Measurements from ENCODE around the gene PXMP2. TPM values are rescaled to one million over a fixed set of nuclear protein-coding genes. Genes with fewer than 3 reads are reported as not detected.

Gene PXMP2
- total and polyA plus RNA-seq, 11 donors, result 23.9 to 149 (median 39.7) TPM

DNA sequence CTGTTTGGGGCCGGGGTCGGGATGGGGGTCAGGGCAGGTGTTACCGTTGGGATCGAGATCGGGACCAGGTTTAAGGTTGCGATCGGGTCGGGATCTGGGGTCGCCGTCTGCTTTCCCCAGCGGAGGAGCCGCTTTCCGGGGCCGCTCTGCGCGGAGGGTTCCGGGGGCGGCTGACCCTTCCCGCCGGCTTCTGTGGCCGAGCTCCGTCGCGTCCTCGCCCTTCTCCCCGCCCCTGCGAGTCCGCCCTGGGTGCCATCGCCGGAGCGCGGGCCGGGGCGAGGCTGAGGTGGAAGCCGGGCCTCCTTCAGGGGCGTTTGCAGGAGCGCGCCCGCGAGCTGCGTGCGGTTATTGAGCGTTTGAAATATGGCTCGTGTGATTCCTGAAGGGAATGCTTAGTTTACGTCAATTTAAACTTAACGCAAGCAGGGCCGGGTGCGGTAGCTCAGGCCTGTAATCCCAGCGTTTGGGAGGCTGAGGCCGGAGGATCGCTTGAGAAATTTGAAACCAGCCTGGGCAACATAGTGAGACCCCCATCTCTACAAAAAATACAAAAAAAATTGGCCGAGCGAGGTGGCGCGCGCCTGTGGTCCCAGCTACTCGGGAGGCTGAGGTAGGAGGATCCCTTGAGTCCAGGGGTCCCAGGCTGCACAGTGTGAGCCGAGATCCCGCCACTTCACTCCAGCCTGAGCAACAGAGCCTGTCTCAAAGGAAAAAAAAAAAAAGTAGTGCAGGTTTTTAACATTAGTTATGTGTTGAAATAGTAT, 23.9 kb downstream of the PXMP2 start:
- Histone ChIP-seq H3K27me3 (no peaks in the 10 kb centered on the region), H3K4me1 (peaks cover 0 to 23% (median 16%) of the 10 kb centered on the region in 12 donors), H3K27ac (peak overlapping the region in 9 of 12 donors; percentile 12 to 92 (median 85)), H3K9me3 (no peaks in the 10 kb centered on the region), H3K4me3 (peak overlapping the region; percentile 67 to 99 (median 84)), H3K36me3 (peaks cover 0 to 17% (median 15%) of the 10 kb centered on the region in 9 donors)
- DNase-seq (peak in 1 of 5 donors; percentile 63), ATAC-seq (peak in 1 of 4 donors; percentile 5)
- intact Hi-C loops (cut with DNase I), result loop anchor here in 1 of 10 donors (2.0 kb wide), 1 partner anchor 56 kb away; no protein-coding TSS in a partner anchor
- TF ChIP-seq, protein P1, sequence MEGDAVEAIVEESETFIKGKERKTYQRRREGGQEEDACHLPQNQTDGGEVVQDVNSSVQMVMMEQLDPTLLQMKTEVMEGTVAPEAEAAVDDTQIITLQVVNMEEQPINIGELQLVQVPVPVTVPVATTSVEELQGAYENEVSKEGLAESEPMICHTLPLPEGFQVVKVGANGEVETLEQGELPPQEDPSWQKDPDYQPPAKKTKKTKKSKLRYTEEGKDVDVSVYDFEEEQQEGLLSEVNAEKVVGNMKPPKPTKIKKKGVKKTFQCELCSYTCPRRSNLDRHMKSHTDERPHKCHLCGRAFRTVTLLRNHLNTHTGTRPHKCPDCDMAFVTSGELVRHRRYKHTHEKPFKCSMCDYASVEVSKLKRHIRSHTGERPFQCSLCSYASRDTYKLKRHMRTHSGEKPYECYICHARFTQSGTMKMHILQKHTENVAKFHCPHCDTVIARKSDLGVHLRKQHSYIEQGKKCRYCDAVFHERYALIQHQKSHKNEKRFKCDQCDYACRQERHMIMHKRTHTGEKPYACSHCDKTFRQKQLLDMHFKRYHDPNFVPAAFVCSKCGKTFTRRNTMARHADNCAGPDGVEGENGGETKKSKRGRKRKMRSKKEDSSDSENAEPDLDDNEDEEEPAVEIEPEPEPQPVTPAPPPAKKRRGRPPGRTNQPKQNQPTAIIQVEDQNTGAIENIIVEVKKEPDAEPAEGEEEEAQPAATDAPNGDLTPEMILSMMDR (IDR thresholded peaks at IDR 0.05), result no peak
- TF ChIP-seq POLR2A (IDR thresholded peaks at IDR 0.05), result no peak
- WGBS, 4 donors, result 9 to 22% (median 10%) methylated on average over 29 to 59 of the region's 59 CpGs

DNA sequence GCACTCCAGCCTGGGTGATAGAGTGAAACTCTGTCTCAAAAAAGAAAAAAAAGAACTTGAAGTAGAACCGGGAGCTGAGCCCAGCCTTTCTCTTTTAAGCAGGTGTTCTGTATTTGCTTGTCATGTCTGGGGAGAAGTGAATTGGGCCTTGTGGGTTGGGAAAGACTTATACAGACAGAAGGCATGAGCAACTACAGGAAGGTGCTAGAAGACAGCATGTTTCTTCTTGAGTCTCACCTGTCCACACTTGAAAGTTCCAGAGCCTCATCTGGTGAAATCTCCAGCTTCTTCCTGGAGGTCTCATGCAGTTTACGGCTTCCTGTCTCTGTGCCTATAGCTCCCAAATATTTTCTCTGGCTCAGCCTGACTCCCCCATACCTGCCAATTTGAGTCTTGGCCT, 25.7 kb downstream of the PXMP2 start:
- Histone ChIP-seq H3K36me3 (peaks cover 0 to 33% (median 31%) of the 10 kb centered on the region in 9 donors), H3K27me3 (no peaks in the 10 kb centered on the region), H3K4me1 (peaks cover 0 to 23% (median 16%) of the 10 kb centered on the region in 12 donors), H3K9me3 (no peaks in the 10 kb centered on the region), H3K27ac (no peak overlapping the region), H3K4me3 (no peak overlapping the region)
- intact Hi-C loops (cut with DNase I), result no loop called here
- WGBS, 4 donors, result 73 to 91% (median 83%) methylated on average over 2 of the region's 2 CpGs
- ATAC-seq (no peak), DNase-seq (no peak)
- no peak for TF ChIP-seq POLR2A (IDR thresholded peaks at IDR 0.05)
- TF ChIP-seq, protein P1 (IDR thresholded peaks at IDR 0.05), result no peak

- ATAC-seq (no peak), DNase-seq (no peak)
- intact Hi-C loops (cut with DNase I), result no loop called here
- TF ChIP-seq, protein P1 (IDR thresholded peaks at IDR 0.05), result no peak
- TF ChIP-seq POLR2A (IDR thresholded peaks at IDR 0.05), result no peak
- H3K4me1 ChIP-seq, result peaks cover 0 to 18% (median 11%) of the 10 kb centered on the region in 12 donors
- 85 to 96% (median 87%) methylated on average over 9 of the region's 9 CpGs for WGBS, 4 donors
- H3K27me3 ChIP-seq, result no peaks in the 10 kb centered on the region
- H3K9me3 ChIP-seq, result no peaks in the 10 kb centered on the region
- H3K36me3 ChIP-seq, result peaks cover 0 to 56% (median 52%) of the 10 kb centered on the region in 9 donors
- no peak overlapping the region for H3K4me3 ChIP-seq
- H3K27ac ChIP-seq, result no peak overlapping the region
Observed at GRCh38 chr12:132715874-132716273, 28.5 kb downstream of the PXMP2 start.

GRCh38 chr12:132716356-132716755, 29.0 kb downstream of the PXMP2 start:
- 78 to 92% (median 84%) methylated on average over 11 of the region's 11 CpGs for WGBS, 4 donors
- Histone ChIP-seq H3K4me1 (peaks cover 0 to 16% (median 9%) of the 10 kb centered on the region in 12 donors), H3K9me3 (no peaks in the 10 kb centered on the region), H3K27me3 (no peaks in the 10 kb centered on the region), H3K4me3 (no peak overlapping the region), H3K27ac (no peak overlapping the region), H3K36me3 (peaks cover 0 to 61% (median 56%) of the 10 kb centered on the region in 9 donors)
- intact Hi-C loops (cut with DNase I), result no loop called here
- no peak for TF ChIP-seq POLR2A (IDR thresholded peaks at IDR 0.05)
- DNase-seq (no peak), ATAC-seq (no peak)

All from heart left ventricle (tissue), 16 donors.